Skeletal muscle satellite cell (primary cell): ENCODE results near the gene RFTN1.

Source experiments
- H3K27me3 ChIP-seq: 2 replicates; pipeline ENCODE4 v1.7.0; 2013; ENCODE audit warnings: low read length; ENCODE audit not compliant: control insufficient read depth, insufficient read depth
- H3K36me3 ChIP-seq: 2 replicates; pipeline ENCODE4 v1.7.0; 2013; ENCODE audit warnings: mild to moderate bottlenecking, control low read depth, low read length; ENCODE audit not compliant: insufficient read depth
- H3K4me1 ChIP-seq: 2 replicates; pipeline ENCODE4 v1.7.0; 2013; ENCODE audit warnings: low read length; ENCODE audit not compliant: control insufficient read depth, insufficient read depth
- H3K4me2 ChIP-seq: 2 replicates; pipeline ENCODE4 v1.7.0; 2013; ENCODE audit warnings: mild to moderate bottlenecking, low read length
- H3K4me3 ChIP-seq: 2 replicates; pipeline ENCODE4 v1.7.0; 2013; ENCODE audit warnings: low read length
- H3K9ac ChIP-seq: 2 replicates; pipeline ENCODE4 v1.7.0; 2013; ENCODE audit warnings: mild to moderate bottlenecking, low read depth, low read length, moderate library complexity
- H3K9me3 ChIP-seq: replicated peaks from 2 replicates; pipeline ENCODE4 v1.7.0; 2013; ENCODE audit warnings: mild to moderate bottlenecking, control low read depth, low read length

The RFTN1 gene

GRCh38 chr3:16546186-16547010 lies 32.9 kb upstream of the RFTN1 start:
- H3K9ac ChIP-seq: no peak overlapping the region
- no peak overlapping the region for H3K4me3 ChIP-seq
- no peaks in the 10 kb centered on the region for H3K4me1 ChIP-seq
- no peaks in the 10 kb centered on the region for H3K9me3 ChIP-seq
- no peak overlapping the region for H3K4me2 ChIP-seq
- peaks cover 26% of the 10 kb centered on the region for H3K27me3 ChIP-seq
- no peaks in the 10 kb centered on the region for H3K36me3 ChIP-seq

- Histone ChIP-seq H3K9me3 (no peaks in the 10 kb centered on the region), H3K4me3 (no peak overlapping the region), H3K4me1 (no peaks in the 10 kb centered on the region), H3K9ac (no peak overlapping the region), H3K27me3 (peaks cover 32% of the 10 kb centered on the region), H3K4me2 (no peak overlapping the region), H3K36me3 (no peaks in the 10 kb centered on the region)
Measured at GRCh38 chr3:16545413-16546185, 32.1 kb upstream of the RFTN1 start.

DNA sequence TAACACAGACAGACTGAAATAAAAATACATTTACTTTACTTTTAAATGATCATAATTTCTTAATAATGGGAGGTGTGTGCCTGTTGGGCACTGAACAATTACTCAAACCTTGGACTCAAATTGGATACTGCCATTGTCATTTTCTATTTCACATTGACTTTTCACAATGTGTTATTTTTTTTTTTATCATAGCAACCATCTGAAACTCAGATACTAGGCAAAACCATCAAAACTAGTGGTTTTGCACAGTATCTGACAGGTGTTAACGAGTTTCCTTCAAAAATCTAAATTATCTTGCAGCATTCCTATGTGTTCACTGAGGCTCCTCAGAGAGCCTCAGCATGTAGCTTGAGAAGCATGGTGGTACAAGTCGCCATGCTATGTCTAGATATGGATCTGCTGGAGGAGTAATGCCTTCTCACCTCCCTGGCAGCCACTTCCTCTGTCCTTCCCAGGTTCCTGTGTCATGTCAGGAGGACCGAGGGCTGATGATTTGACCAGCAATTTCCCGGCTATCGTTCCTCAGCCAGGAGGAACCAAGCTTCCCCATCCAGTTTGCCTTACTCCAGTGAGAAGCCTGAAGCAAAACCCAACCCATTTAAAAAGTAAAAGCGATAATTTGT lies 29.9 kb upstream of the RFTN1 start:
- Histone ChIP-seq H3K27me3 (peaks cover 51% of the 10 kb centered on the region), H3K4me2 (no peak overlapping the region), H3K4me3 (no peak overlapping the region), H3K9me3 (no peaks in the 10 kb centered on the region), H3K9ac (no peak overlapping the region), H3K36me3 (no peaks in the 10 kb centered on the region), H3K4me1 (no peaks in the 10 kb centered on the region)

- Histone ChIP-seq H3K9me3 (no peaks in the 10 kb centered on the region), H3K4me1 (no peaks in the 10 kb centered on the region), H3K36me3 (no peaks in the 10 kb centered on the region), H3K27me3 (peaks cover 63% of the 10 kb centered on the region), H3K4me3 (no peak overlapping the region), H3K9ac (no peak overlapping the region), H3K4me2 (no peak overlapping the region)
Measured at GRCh38 chr3:16538507-16538906, 25.0 kb upstream of the RFTN1 start.

DNA sequence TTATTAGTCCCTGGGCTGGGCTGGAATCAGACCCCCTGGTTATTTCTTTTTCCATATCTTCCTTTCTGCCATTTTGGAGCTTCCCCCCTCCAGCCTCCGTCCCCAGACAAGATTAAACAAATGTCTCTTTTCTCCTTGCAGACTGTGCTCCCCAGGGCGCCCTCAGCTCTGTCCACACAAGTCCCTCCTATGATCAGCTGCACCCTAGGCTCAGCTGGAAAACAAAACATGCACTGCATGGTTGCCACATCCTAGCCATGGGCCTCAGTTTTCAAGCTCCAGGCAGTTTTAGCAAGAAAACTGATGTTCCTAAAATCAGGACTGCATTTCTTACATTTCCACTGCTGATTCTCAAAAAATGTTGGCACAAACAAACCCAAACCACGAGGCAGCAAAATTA lies 23.5 kb upstream of the RFTN1 start:
- H3K4me1 ChIP-seq: no peaks in the 10 kb centered on the region
- H3K4me3 ChIP-seq: no peak overlapping the region
- no peaks in the 10 kb centered on the region for H3K36me3 ChIP-seq
- H3K9ac ChIP-seq: no peak overlapping the region
- H3K4me2 ChIP-seq: no peak overlapping the region
- H3K9me3 ChIP-seq: no peaks in the 10 kb centered on the region
- H3K27me3 ChIP-seq: peaks cover 63% of the 10 kb centered on the region

- H3K9me3 ChIP-seq: no peaks in the 10 kb centered on the region
- H3K4me3 ChIP-seq: no peak overlapping the region
- H3K27me3 ChIP-seq: peaks cover 65% of the 10 kb centered on the region
- no peak overlapping the region for H3K4me2 ChIP-seq
- no peaks in the 10 kb centered on the region for H3K36me3 ChIP-seq
- no peak overlapping the region for H3K9ac ChIP-seq
- H3K4me1 ChIP-seq: no peaks in the 10 kb centered on the region
Measured at GRCh38 chr3:16536344-16536663, 22.8 kb upstream of the RFTN1 start.

DNA sequence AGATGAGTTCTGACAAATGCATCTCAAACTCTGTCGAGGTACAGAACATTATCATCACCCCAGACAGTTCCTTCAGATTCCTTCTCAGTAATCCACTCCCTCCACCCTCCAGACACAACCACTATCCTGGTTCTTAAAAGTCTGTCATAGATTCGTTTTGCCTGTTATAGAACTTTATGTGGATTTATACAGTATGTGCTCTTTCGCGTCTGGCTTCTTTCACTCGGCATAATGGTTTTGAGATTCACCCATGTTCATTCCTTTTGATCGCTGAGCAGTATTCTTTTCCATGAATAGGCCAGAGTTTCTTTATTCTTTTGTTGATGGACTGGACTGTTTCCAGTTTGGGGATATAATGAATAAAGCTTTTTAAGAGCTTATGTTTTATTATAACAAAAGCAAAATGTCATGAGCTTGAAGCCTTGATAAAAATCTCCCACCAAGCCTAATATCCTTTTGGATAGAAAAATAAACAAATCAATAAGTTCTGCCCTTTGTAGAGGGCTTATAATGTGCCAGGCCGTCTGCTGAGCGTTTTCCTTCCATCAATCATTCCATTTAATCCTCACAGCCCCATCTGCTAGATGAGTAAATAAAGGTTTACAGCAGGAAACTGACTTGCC lies 21.3 kb upstream of the RFTN1 start:
- H3K4me2 ChIP-seq: no peak overlapping the region
- no peak overlapping the region for H3K9ac ChIP-seq
- peaks cover 61% of the 10 kb centered on the region for H3K27me3 ChIP-seq
- no peaks in the 10 kb centered on the region for H3K4me1 ChIP-seq
- H3K4me3 ChIP-seq: no peak overlapping the region
- no peaks in the 10 kb centered on the region for H3K36me3 ChIP-seq
- H3K9me3 ChIP-seq: no peaks in the 10 kb centered on the region

DNA sequence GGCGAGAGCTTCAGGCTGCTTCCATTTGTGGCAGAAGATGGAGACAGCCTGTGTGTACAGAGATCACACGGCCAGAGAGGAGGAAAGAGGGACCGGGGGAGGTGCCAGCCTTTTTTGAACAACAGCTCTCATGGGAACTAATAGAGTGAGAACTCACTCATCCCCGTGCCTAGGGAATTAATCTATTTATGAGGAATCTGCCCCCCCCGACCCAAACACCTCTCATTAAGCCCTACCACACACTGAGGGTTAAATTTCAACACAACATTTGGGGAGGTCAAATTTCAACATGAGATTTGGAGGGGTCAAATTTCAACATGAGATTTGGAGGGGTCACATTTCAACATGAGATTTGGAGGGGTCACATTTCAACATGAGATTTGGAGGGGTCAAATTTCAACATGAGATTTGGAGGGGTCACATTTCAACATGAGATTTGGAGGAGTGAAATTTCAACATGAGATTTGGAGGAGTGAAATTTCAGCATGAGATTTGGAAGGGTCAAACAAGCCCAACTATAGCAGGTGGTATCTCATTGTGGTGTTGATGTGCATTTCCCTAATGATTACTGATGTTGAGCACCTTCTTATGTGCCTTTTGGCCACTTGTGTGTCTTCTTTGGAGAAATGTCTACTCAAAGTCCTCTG lies 20.6 kb upstream of the RFTN1 start:
- no peaks in the 10 kb centered on the region for H3K9me3 ChIP-seq
- H3K27me3 ChIP-seq: peaks cover 57% of the 10 kb centered on the region
- H3K36me3 ChIP-seq: no peaks in the 10 kb centered on the region
- H3K9ac ChIP-seq: no peak overlapping the region
- no peak overlapping the region for H3K4me2 ChIP-seq
- no peaks in the 10 kb centered on the region for H3K4me1 ChIP-seq
- H3K4me3 ChIP-seq: no peak overlapping the region

DNA sequence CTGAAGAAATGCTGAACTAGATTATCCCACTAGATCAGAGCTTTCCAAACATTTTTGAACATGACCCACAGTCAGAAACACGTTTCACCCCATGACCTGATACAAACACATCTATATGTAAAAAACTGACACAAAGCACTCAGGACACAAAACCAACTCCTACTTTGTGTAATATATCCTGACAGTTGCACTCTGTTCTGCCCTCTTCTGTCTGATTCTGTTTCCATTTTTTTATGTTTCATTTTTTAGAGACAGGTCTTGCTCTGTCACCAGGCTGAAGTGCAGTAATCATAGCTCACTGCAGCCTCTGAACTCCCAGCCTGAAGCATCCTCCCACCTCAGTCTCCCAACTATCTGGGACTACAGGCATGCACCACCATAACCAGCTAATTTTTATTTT lies 15.8 kb upstream of the RFTN1 start:
- no peak overlapping the region for H3K4me2 ChIP-seq
- H3K4me3 ChIP-seq: no peak overlapping the region
- H3K4me1 ChIP-seq: no peaks in the 10 kb centered on the region
- H3K9me3 ChIP-seq: peaks cover 8% of the 10 kb centered on the region
- no peak overlapping the region for H3K9ac ChIP-seq
- no peaks in the 10 kb centered on the region for H3K36me3 ChIP-seq
- peaks cover 30% of the 10 kb centered on the region for H3K27me3 ChIP-seq

GRCh38 chr3:16528581-16528993 lies 15.1 kb upstream of the RFTN1 start:
- no peaks in the 10 kb centered on the region for H3K36me3 ChIP-seq
- H3K4me2 ChIP-seq: no peak overlapping the region
- H3K27me3 ChIP-seq: peaks cover 27% of the 10 kb centered on the region
- H3K9me3 ChIP-seq: peaks cover 9% of the 10 kb centered on the region
- no peaks in the 10 kb centered on the region for H3K4me1 ChIP-seq
- H3K4me3 ChIP-seq: no peak overlapping the region
- no peak overlapping the region for H3K9ac ChIP-seq

DNA sequence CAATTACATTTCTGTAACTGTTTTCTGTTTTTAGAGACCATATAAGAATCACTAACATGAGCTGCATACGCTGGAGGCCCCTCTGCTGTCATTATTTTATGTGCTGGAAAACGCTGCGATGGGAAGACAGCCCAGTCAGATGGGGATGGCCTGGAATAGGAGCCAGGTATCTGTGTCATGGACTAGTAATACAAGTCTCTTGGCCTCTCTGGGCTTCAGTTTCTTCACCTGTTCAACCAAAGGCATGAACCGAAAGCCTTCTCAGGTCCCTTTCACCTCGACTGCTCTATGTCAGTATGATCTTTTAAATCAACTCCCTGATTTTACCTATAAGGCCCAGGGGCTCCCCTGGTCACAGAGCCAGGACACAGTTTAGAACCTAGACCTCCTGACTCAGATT lies 14.6 kb upstream of the RFTN1 start:
- peaks cover 25% of the 10 kb centered on the region for H3K27me3 ChIP-seq
- peaks cover 9% of the 10 kb centered on the region for H3K9me3 ChIP-seq
- no peaks in the 10 kb centered on the region for H3K4me1 ChIP-seq
- H3K4me2 ChIP-seq: no peak overlapping the region
- H3K4me3 ChIP-seq: no peak overlapping the region
- no peak overlapping the region for H3K9ac ChIP-seq
- H3K36me3 ChIP-seq: no peaks in the 10 kb centered on the region
